ENCODE data around the gene MAPKAP1.
"Not testable (repeated sequence)": the region's sequence is repeated elsewhere in the genome, so short reads cannot be mapped to it uniquely, and the experiment has no call there.

Gene MAPKAP1

GRCh38 chr9:125413579-125413978, 293.4 kb downstream of the MAPKAP1 start:
- H3K4me3 ChIP-seq (ENCODE audit: low read depth, low read length) = no peak overlapping the region
- DNase-seq (ENCODE audit: low read depth) = no peak

- no peak for DNase-seq (ENCODE audit: low read depth)
- no peak overlapping the region for H3K4me3 ChIP-seq (ENCODE audit: low read depth, low read length)
These were observed 294.8 kb downstream of the MAPKAP1 start for GRCh38 chr9:125412166-125412565.

- DNase-seq (ENCODE audit: low read depth) = no peak
- H3K4me3 ChIP-seq (ENCODE audit: low read depth, low read length) = no peak overlapping the region
These were observed 295.7 kb downstream of the MAPKAP1 start for GRCh38 chr9:125411171-125411756.

- no peak for DNase-seq (ENCODE audit: low read depth)
- H3K4me3 ChIP-seq (ENCODE audit: low read depth, low read length) = no peak overlapping the region
These were observed 296.5 kb downstream of the MAPKAP1 start for GRCh38 chr9:125410522-125410894.

DNA sequence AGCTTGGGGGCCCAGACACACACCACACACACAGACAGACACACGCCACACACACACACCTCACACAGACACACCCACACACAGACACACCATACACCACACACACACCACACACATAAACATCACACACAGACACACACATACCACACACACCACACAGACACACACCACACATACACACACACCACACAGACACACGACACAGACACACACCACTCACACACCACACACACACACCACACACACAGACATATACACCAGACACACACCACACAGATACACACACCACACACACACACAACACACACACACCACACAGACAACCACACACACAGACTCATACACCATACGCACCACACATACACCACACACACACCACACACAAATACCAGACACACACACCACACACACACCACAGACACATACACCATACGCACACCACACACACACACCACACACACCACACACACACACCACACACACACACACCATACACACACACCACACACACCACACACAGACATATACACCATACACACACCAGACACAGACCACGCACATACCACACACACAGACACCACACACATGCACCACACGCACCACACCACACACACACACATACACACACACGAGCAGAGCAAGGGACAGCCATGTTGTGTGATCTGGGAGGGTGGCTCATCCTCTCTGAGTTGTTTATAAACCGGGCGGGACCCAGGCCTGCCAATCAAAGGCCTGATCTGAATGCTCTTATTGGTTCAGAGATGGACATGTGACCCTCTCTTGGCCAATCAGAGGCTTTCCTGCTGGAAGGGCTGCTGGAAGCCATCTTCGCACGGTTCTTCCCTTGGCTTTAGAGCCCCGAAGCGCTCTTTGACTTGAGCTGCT, 297.1 kb downstream of the MAPKAP1 start:
- DNase-seq (ENCODE audit: low read depth) = no peak
- no peak overlapping the region for H3K4me3 ChIP-seq (ENCODE audit: low read depth, low read length)

DNA sequence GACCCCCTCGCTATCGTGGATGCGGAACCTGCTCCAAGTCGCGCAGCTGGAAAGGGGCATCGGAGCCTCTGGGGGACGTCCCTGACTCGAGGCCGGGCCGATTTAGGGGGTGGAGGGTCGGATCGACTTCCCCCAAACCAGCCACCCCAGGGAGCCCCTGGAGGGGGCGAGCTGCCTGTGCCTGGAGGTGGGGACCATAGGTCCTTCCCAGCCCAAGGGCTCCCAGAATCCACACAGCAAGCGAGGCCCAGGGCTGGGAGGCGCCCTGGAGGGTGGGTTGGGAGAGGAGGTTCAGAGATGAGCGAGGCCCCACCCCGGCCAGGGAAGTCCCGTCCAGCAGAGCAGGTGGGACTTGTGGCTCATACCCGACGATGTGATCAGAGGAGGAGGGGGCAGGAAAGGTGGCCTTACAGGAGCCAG, 297.8 kb downstream of the MAPKAP1 start:
- H3K4me3 ChIP-seq (ENCODE audit: low read depth, low read length) = no peak overlapping the region
- no peak for DNase-seq (ENCODE audit: low read depth)

- peak; percentile 7 for DNase-seq (ENCODE audit: low read depth)
These were observed 298.8 kb downstream of the MAPKAP1 start for GRCh38 chr9:125407974-125408900.

DNA sequence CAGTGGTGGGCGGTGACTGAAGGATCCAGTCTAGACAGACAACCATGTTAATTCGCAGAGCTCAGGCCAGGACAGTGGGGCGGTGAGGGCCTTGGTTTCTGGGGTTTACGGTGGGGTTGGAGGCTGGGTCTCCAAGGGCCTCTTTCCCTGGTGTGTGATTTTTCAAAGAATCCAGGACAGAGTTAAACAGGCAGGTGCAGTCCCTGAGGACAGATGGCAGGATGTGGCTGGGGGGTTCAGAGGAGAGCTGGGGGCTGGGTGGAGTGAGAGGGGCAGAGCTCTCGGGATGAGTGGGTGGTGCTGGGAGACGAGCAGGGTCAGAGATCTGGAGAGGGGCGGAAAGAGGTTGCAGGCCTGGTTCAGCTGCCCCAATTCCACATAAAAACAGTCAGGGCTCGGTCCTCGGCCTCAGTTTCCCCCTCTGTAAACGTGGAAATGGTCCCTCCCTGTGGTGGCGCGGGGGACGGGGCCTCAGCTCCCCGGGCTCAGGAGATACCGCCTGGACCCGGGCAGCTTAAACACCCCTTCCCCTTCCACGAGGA, 299.5 kb downstream of the MAPKAP1 start:
- peak overlapping the region; percentile 58 for H3K4me3 ChIP-seq (ENCODE audit: low read depth, low read length)
- DNase-seq (ENCODE audit: low read depth) = no peak

More at GRCh38 chr9:125407974-125408900, 298.8 kb downstream of the MAPKAP1 start:
- peak overlapping the region; percentile 58 for H3K4me3 ChIP-seq (ENCODE audit: low read depth, low read length)

DNA sequence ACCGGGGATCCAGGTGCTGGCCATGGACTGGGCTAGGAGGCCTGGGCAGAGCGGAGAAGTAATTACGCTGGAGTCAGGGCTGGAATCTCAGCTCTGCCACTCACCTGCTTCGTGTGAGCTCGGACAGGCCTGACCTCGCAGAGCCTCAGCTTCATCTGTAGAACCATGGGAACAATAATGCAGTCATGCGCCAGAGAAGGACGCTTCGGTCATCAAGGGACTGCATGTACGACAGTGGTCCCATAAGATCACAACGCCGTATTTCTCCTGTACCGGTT, 300.3 kb downstream of the MAPKAP1 start:
- no peak for DNase-seq (ENCODE audit: low read depth)
- H3K4me3 ChIP-seq (ENCODE audit: low read depth, low read length) = no peak overlapping the region

DNA sequence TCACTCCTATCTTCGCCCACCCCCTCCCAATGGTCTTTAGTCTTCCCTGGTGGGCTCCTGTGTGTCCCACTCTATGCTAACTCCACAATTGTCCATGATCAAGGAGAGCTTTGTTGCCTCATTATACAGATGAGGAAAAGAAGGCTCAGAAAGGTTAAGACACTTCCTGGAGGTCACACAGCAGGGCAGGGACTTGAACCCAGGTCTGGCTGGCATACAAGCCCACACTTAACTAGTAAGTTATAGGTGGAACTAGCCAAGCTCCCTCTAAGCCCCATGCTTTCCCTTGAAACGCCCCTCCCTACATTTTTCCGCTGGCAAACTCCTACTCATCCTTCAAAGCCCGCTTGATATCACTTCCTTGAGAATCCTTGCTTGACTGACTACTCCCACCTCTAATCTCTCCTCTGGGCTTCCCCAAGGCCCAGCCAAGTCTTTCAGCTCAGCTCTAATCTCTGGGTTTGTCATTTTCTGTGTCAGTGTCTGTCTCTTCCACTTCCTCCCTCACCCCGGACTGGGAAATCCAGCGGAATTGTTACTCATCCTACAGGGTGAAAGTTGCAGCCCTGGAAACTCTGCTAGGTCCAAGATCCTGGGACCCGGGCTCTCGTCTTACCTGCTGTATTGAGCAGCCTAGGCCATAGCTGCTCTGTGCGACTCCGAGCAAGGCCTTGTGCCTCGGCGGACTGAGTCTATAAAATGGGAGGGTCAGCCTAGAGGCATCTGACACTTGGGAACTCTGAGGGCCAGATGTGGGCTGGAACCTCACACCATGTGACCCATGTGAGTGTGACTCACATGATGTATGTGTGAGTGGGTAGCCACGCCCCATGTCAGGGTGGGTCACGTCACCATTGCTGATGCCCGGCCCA, 300.8 kb downstream of the MAPKAP1 start:
- H3K4me3 ChIP-seq (ENCODE audit: low read depth, low read length) = no peak overlapping the region
- no peak for DNase-seq (ENCODE audit: low read depth)

DNA sequence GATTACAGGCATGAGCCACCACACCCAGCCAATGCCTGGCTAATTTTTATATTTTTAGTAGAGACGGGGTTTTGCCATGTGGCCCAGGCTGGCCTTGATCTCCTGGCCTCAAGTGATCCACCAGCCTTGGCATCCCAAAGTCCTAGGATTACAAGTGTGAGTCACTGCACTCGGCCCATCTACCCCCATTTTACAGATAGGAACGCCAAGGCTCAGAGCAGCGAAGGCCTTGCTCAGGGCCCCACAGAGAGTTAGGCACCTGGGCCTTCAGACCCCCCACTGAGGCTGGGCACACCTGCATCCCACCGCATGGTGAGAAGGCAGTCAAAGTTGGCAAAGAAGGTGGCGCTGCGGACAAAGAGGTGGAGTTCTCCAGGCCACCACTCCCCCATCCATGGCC, 302.3 kb downstream of the MAPKAP1 start:
- no peak for DNase-seq (ENCODE audit: low read depth)
- no peak overlapping the region for H3K4me3 ChIP-seq (ENCODE audit: low read depth, low read length)

GRCh38 chr9:125400725-125401716, 306.0 kb downstream of the MAPKAP1 start:
- DNase-seq (ENCODE audit: low read depth) = no peak
- no peak overlapping the region for H3K4me3 ChIP-seq (ENCODE audit: low read depth, low read length)

GRCh38 chr9:125400232-125400631, 306.8 kb downstream of the MAPKAP1 start:
- not testable (repeated sequence) for H3K4me3 ChIP-seq (ENCODE audit: low read depth, low read length); DNase-seq (ENCODE audit: low read depth)

DNA sequence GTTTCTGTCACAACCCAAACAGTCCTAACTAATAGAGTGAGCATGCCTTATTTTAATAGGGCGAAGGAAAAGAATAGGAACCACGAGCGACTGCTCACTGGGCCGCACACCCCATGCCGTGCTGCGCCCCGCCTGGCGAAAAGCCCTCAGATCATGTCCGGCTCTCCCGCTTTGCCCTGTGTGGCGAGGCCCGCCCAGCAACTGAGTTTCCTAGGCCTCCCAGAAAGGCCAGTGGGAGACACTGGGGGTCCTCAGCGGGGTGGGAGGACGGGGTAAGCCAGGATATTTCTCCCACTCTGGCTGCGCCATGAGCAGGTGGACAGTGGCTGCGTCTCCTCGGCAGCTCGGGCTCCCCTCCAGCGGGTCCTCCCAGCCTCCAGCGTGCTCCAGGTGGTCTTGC, 307.3 kb downstream of the MAPKAP1 start:
- H3K4me3 ChIP-seq (ENCODE audit: low read depth, low read length) = no peak overlapping the region

DNA sequence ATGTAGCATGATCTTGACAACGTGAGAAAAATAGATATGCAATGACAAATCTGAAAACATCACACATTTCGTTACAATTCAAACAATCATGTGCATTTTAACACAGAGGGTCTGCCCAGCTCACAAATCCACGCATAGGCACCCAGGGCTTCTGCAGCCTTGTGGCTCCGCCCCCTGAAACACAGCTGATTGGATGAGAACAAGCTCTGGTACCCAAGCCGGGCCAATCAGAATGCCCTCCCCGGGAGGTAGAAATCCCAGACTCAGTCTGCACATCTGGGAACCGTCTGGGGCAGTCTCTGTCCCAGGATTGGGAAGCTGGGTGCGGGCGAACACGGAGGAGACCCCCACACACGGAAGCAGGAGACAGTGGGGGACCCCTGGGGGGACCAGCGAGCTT, 307.8 kb downstream of the MAPKAP1 start:
- DNase-seq (ENCODE audit: low read depth) = no peak

More for the DNA sequence above, 307.3 kb downstream of the MAPKAP1 start:
- no peak for DNase-seq (ENCODE audit: low read depth)

GRCh38 chr9:125398243-125398642, 308.8 kb downstream of the MAPKAP1 start:
- DNase-seq (ENCODE audit: low read depth) = no peak
- no peak overlapping the region for H3K4me3 ChIP-seq (ENCODE audit: low read depth, low read length)

More for the DNA sequence above, 307.8 kb downstream of the MAPKAP1 start:
- H3K4me3 ChIP-seq (ENCODE audit: low read depth, low read length) = no peak overlapping the region

GRCh38 chr9:125397736-125398135, 309.3 kb downstream of the MAPKAP1 start:
- DNase-seq (ENCODE audit: low read depth) = no peak
- no peak overlapping the region for H3K4me3 ChIP-seq (ENCODE audit: low read depth, low read length)

GRCh38 chr9:125396799-125397198, 310.2 kb downstream of the MAPKAP1 start:
- DNase-seq (ENCODE audit: low read depth) = no peak
- no peak overlapping the region for H3K4me3 ChIP-seq (ENCODE audit: low read depth, low read length)
